Natural killer cell (primary cell): ENCODE measurements around the gene CPEB4. TPM values are rescaled to one million over a fixed set of nuclear protein-coding genes. Genes with fewer than 3 reads are reported as not detected.

Experiments
- ATAC-seq, 3 donors: fragments of 150-1000 bp in 2 of 3; fragments of 200-7000 bp in 1 of 3; cut with Tn5 transposase; 1 replicate in 1 of 3; 2 replicates in 2 of 3; pipeline ENCODE4 v1.10.0; 2021; ENCODE audit warnings: mild to moderate bottlenecking in 2 of 3, moderate library complexity in 2 of 3
- DNase-seq, 2 donors: peaks; one replicate each; pipeline versions ENCODE4 v3.0.0 to v3.0.0-alpha.2; 2013 to 2021; ENCODE audit warnings: mixed read lengths in 1 of 2
- H3K27ac ChIP-seq: one replicate; pipeline ENCODE4 v1.5.1; 2013; ENCODE audit warnings: mild to moderate bottlenecking, low read length
- H3K27me3 ChIP-seq: one replicate; pipeline ENCODE4 v1.6.1; 2013; ENCODE audit warnings: low read length; ENCODE audit not compliant: control insufficient read depth, insufficient read depth
- H3K36me3 ChIP-seq: one replicate; pipeline ENCODE4 v1.6.1; 2013; ENCODE audit warnings: low read length; ENCODE audit not compliant: control insufficient read depth, insufficient read depth
- H3K4me1 ChIP-seq: one replicate; pipeline ENCODE4 v1.6.1; 2013; ENCODE audit warnings: low read length; ENCODE audit not compliant: control insufficient read depth, insufficient read depth
- H3K4me3 ChIP-seq: one replicate; pipeline ENCODE4 v1.5.1; 2013; ENCODE audit warnings: low read length
- H3K9me3 ChIP-seq: one replicate; pipeline ENCODE4 v1.6.1; 2013; ENCODE audit warnings: low read length; ENCODE audit not compliant: control insufficient read depth, insufficient read depth
- H3K27ac Mint-ChIP-seq, 2 donors: one replicate each; pipeline ENCODE4 v1.8.0; 2022; ENCODE audit warnings: mild to moderate bottlenecking in 2 of 2, mixed read lengths in 2 of 2, moderate library complexity in 1 of 2
- H3K27me3 Mint-ChIP-seq, 2 donors: one replicate each; pipeline ENCODE4 v1.8.0; 2022; ENCODE audit warnings: low read depth in 2 of 2, mixed read lengths in 2 of 2
- H3K36me3 Mint-ChIP-seq: one replicate; pipeline ENCODE4 v1.8.0; 2022; ENCODE audit warnings: mixed read lengths
- H3K4me1 Mint-ChIP-seq, 2 donors: one replicate each; pipeline ENCODE4 v1.8.0; 2022; ENCODE audit warnings: mixed read lengths in 2 of 2
- H3K4me3 Mint-ChIP-seq: one replicate; pipeline ENCODE4 v1.8.0; 2022; ENCODE audit warnings: mild to moderate bottlenecking, moderate library complexity, mixed read lengths
- H3K9me3 Mint-ChIP-seq, 2 donors: one replicate each; pipeline ENCODE4 v1.8.0; 2022; ENCODE audit warnings: mixed read lengths in 2 of 2
- CTCF ChIP-seq: fragments of 200-600 bp; IDR thresholded peaks from one replicate; pipeline ENCODE4 v1.8.0; 2022; ENCODE audit warnings: antibody characterized with exemption
- WGBS: methylation state at CpG from one replicate; pipeline ENCODE4 v1.1.7; 2013; ENCODE audit warnings: missing lambda C conversion rate; ENCODE audit not compliant: insufficient coverage; 5-methylcytosine and 5-hydroxymethylcytosine counted together
- intact Hi-C: fragments of 100-400 bp; cut with micrococcal nuclease; formaldehyde crosslinking; loops from one replicate; pipeline ENCODE4 v1.14.2; 2022
- total RNA-seq, 4 donors: library from RNA; stranded (reverse); fragments of 120-200 nt in 1 of 4; gene quantifications; one replicate each; pipeline versions ENCODE4 v1.2.3 to v1.2.4, GENCODE V29; 2013 to 2022

CPEB4 gene
- total RNA-seq, 3 donors from 2014 or later (not counting 1 experiment from before 2014, with no cell fraction given): 44.4 to 60.4 (median 55.1) TPM

- H3K36me3 ChIP-seq: no peaks in the 10 kb centered on the region
- H3K36me3 Mint-ChIP-seq: no peaks in the 10 kb centered on the region
- no peak for TF ChIP-seq CTCF
- no peak within 1 kb of the TSS for H3K4me3 ChIP-seq
- no peaks in the 10 kb centered on the region for H3K9me3 ChIP-seq
- no peak within 1 kb of the TSS for H3K4me3 Mint-ChIP-seq
- H3K27ac Mint-ChIP-seq: no peak within 1 kb of the TSS
- intact Hi-C loops: no loop called here
- DNase-seq (no peak), ATAC-seq (no peak)
- 94% methylated on average over 48 of the region's 51 CpGs for WGBS
- no peaks in the 10 kb centered on the region for H3K9me3 Mint-ChIP-seq
- H3K4me1 Mint-ChIP-seq: no peaks in the 10 kb centered on the region
- H3K27me3 ChIP-seq: peaks cover 2% of the 10 kb centered on the region
- H3K27me3 Mint-ChIP-seq: peaks cover 4 to 18% of the 10 kb centered on the region in 2 donors
- H3K4me1 ChIP-seq: no peaks in the 10 kb centered on the region
- H3K27ac ChIP-seq: no peak within 1 kb of the TSS
Observed at GRCh38 chr5:173988554-173989431, 100.6 kb downstream of the CPEB4 start, which contains the start of gene C5orf47. Gene C5orf47 (plus strand): TSS chr5:173989170. CDS start chr5:173989264, 94 bp downstream.

- Mint-ChIP-seq H3K27ac (no peak overlapping the region), H3K4me1 (no peaks in the 10 kb centered on the region), H3K27me3 (peaks cover 5 to 16% of the 10 kb centered on the region in 2 donors), H3K9me3 (no peaks in the 10 kb centered on the region), H3K4me3 (no peak overlapping the region), H3K36me3 (no peaks in the 10 kb centered on the region)
- Histone ChIP-seq H3K27ac (no peak overlapping the region), H3K36me3 (no peaks in the 10 kb centered on the region), H3K9me3 (no peaks in the 10 kb centered on the region), H3K4me3 (no peak overlapping the region), H3K4me1 (no peaks in the 10 kb centered on the region), H3K27me3 (peaks cover 2% of the 10 kb centered on the region)
- intact Hi-C loops: no loop called here
- TF ChIP-seq CTCF: no peak
- no peak for ATAC-seq
- no peak for DNase-seq
- WGBS: 94% methylated on average over 41 of the region's 41 CpGs
Observed at GRCh38 chr5:173989432-173990082, 101.4 kb downstream of the CPEB4 start.

- 79% methylated on average over 3 of the region's 4 CpGs for WGBS
- Histone ChIP-seq H3K36me3 (no peaks in the 10 kb centered on the region), H3K27ac (no peak overlapping the region), H3K9me3 (no peaks in the 10 kb centered on the region), H3K4me1 (no peaks in the 10 kb centered on the region), H3K4me3 (no peak overlapping the region), H3K27me3 (peaks cover 6% of the 10 kb centered on the region)
- Mint-ChIP-seq H3K4me1 (no peaks in the 10 kb centered on the region), H3K27me3 (peaks cover 21 to 37% of the 10 kb centered on the region in 2 donors), H3K27ac (no peak overlapping the region), H3K36me3 (no peaks in the 10 kb centered on the region), H3K9me3 (no peaks in the 10 kb centered on the region), H3K4me3 (no peak overlapping the region)
- intact Hi-C loops: no loop called here
- no peak for DNase-seq
- TF ChIP-seq CTCF: no peak
- no peak for ATAC-seq
Observed at GRCh38 chr5:173997331-173997730, 109.2 kb downstream of the CPEB4 start.
